Upper lobe of right lung (tissue), 1 donor: ENCODE data around the gene TUBG2. TPM values are rescaled to one million over a fixed set of nuclear protein-coding genes. Genes with fewer than 3 reads are reported as not detected.
"Not testable (repeated sequence)": the region's sequence is repeated elsewhere in the genome, so short reads cannot be mapped to it uniquely, and the experiment has no call there.

Experiments used
- ATAC-seq: fragments of 200-7000 bp; cut with Tn5 transposase; one replicate; pipeline ENCODE4 v1.9.1; 2020; ENCODE audit warnings: mild to moderate bottlenecking, moderate library complexity
- DNase-seq: peaks from one replicate; pipeline ENCODE4 v3.0.0-alpha.2; 2020
- H3K27ac ChIP-seq: fragments of 200-600 bp; one replicate; pipeline ENCODE4 v1.8.0; 2022
- H3K27me3 ChIP-seq: fragments of 200-600 bp; one replicate; pipeline ENCODE4 v1.8.0; 2022; ENCODE audit warnings: mild to moderate bottlenecking
- H3K36me3 ChIP-seq: fragments of 200-600 bp; one replicate; pipeline ENCODE4 v1.8.0; 2022
- H3K4me1 ChIP-seq: fragments of 200-600 bp; one replicate; pipeline ENCODE4 v1.8.0; 2022
- H3K4me3 ChIP-seq: fragments of 200-600 bp; one replicate; pipeline ENCODE4 v1.8.0; 2022; ENCODE audit warnings: mild to moderate bottlenecking
- H3K9me3 ChIP-seq: fragments of 200-600 bp; one replicate; pipeline ENCODE4 v1.8.0; 2022
- intact Hi-C: fragments of 100-400 bp; cut with DNase I; formaldehyde crosslinking; loops from one replicate; pipeline ENCODE4 v1.11.0; 2022
- long read RNA-seq: library from polyadenylated mRNA; unstranded; transcript quantifications from one replicate; pipeline ENCODE4 v2.0.0, GENCODE V29; 2021
- total RNA-seq: library from RNA; stranded (reverse); fragmentation: NEBNext Ultra II Directional; extraction: Animal tissue kit (Norgen Biotek cat#: 25700); gene quantifications from one replicate; pipeline ENCODE4 v1.2.1, GENCODE V29; 2021
- TF ChIP-seq, protein P1 (sequence below): fragments of 200-600 bp; IDR thresholded peaks from one replicate; pipeline ENCODE4 v1.8.0; 2022; ENCODE audit warnings: antibody characterized with exemption
- donor health status: DM: no; HTN: yes; CAD: no; lungs with severe emphysema.

TUBG2 gene
- total RNA-seq: 19.8 TPM
- long read RNA-seq, transcript TUBG2-201 (11 exons, 1,761 nt): major isoform, 17 of 30 reads
- long read RNA-seq, partial matches to known transcripts: 8 of 30 reads
- long read RNA-seq, other reads (novel, unspliced or antisense): 5 of 30 reads

DNA sequence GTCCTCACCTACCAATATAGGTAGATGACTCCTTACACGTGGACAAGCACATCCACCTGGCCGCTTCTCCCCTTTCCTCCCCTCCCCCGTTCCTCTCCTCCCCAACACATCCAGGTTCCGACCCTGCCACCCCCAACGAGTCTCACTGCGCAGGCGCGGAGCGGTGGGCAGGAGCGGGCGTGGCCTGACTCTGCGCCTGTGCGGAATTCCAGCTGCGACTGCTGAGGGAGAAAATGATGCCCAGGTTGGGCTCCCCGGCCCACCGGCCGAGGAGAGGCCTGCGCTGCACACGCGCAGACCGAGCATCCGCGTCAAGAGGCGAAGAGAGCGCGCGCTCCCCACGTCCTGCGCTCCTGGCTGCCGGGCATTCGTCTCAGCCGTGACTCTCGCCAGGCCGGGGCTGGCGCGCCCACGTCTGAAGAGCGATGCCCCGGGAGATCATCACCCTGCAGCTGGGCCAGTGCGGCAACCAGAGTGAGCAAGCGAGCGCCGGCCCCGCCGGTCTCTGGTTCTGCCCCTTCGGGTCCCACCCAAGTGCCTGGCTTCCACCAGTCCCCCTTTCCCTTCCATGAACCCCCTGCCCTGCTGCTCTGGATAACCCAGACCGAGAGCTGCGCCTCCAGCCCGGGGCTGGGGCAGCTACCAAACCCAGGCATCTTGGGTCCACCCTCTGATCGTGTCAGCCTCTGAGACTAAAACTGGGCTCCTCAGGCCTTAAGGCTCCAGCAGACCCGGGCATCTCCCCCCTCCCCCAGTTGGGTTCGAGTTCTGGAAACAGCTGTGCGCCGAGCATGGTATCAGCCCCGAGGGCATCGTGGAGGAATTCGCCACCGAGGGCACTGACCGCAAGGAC lies at the start of gene TUBG2:
TUBG2 (plus strand) TSS at position 206 of the 853 bp plus-strand sequence; CDS start at position 426, 220 bp downstream.
- intact Hi-C loops: no loop called here
- no peaks in the 10 kb centered on the region for H3K9me3 ChIP-seq
- ATAC-seq (peak; percentile 96), DNase-seq (peak; percentile 94)
- H3K27me3 ChIP-seq: no peaks in the 10 kb centered on the region
- H3K27ac ChIP-seq: peak within 1 kb of the TSS; percentile 79
- peaks cover 13% of the 10 kb centered on the region for H3K36me3 ChIP-seq
- peaks cover 10% of the 10 kb centered on the region for H3K4me1 ChIP-seq
- TF ChIP-seq, protein P1, sequence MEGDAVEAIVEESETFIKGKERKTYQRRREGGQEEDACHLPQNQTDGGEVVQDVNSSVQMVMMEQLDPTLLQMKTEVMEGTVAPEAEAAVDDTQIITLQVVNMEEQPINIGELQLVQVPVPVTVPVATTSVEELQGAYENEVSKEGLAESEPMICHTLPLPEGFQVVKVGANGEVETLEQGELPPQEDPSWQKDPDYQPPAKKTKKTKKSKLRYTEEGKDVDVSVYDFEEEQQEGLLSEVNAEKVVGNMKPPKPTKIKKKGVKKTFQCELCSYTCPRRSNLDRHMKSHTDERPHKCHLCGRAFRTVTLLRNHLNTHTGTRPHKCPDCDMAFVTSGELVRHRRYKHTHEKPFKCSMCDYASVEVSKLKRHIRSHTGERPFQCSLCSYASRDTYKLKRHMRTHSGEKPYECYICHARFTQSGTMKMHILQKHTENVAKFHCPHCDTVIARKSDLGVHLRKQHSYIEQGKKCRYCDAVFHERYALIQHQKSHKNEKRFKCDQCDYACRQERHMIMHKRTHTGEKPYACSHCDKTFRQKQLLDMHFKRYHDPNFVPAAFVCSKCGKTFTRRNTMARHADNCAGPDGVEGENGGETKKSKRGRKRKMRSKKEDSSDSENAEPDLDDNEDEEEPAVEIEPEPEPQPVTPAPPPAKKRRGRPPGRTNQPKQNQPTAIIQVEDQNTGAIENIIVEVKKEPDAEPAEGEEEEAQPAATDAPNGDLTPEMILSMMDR: no peak
- peak within 1 kb of the TSS; percentile 90 for H3K4me3 ChIP-seq

DNA sequence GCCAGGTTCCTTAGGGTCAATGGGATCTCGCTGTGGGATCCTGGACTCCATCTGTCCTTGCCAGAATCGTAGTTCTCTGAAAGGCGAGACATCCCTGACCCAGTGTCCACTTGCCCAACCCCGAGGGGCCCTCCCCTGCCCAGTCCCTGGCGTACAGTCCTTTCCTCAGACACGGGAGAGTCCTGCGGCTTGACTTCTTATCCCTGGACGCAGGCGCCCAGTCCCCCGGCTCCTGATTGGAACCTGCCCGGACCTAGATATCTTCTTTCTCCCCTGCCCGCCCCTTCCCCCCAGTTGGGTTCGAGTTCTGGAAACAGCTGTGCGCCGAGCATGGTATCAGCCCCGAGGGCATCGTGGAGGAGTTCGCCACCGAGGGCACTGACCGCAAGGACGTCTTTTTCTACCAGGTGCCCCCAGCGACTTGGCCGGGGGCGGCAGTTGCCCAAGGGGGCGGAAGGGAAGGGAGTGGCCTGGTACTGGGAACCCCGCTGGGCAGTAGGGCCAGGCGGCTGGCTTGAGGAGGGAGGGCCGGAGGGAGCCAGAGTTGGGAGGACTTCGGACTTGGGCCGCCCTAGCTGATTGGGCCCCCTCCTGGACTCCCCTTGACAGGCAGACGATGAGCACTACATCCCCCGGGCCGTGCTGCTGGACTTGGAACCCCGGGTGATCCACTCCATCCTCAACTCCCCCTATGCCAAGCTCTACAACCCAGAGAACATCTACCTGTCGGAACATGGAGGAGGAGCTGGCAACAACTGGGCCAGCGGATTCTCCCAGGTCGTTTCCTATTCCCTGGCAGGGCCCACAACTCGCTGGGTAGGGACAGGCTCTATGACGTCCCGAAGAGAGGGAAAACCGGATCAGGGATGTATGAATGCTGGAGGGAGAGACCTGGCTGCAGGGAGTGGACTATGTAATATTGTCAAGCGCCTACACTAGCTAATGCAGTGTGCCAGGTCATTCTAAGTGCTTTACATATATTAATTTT lies 49.0 kb upstream of the TUBG2 start:
- peaks cover 32% of the 10 kb centered on the region for H3K36me3 ChIP-seq
- ATAC-seq (peak; percentile 36), DNase-seq (peak; percentile 35)
- H3K27ac ChIP-seq: peak overlapping the region; percentile 82
- H3K9me3 ChIP-seq, intact Hi-C loops, H3K27me3 ChIP-seq: not testable (repeated sequence)
- peaks cover 33% of the 10 kb centered on the region for H3K4me1 ChIP-seq
- peak overlapping the region; percentile 94 for H3K4me3 ChIP-seq

DNA sequence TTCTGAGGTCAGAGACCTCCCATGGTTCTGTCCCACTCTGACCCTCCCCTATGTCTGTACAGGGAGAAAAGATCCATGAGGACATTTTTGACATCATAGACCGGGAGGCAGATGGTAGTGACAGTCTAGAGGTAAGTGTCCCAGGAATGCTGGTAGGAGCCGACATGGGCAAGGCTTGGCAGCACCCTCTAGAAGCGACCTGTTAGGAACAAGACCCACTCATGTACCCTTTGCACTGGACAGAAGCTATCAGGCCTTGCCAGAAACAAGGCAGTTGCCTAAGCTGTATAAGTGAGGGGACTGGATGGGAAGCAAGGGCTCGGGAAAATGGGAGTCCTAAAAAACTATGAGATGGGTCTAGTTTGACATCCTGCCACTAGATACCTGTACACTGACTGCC lies 47.1 kb upstream of the TUBG2 start:
- Histone ChIP-seq H3K9me3 (no peaks in the 10 kb centered on the region), H3K36me3 (peaks cover 38% of the 10 kb centered on the region), H3K4me1 (peaks cover 17% of the 10 kb centered on the region), H3K27me3 (no peaks in the 10 kb centered on the region), H3K4me3 (no peak overlapping the region), H3K27ac (no peak overlapping the region)
- ATAC-seq (no peak), DNase-seq (peak; percentile 11)
- TF ChIP-seq, protein P1: no peak
- intact Hi-C loops: no loop called here

DNA sequence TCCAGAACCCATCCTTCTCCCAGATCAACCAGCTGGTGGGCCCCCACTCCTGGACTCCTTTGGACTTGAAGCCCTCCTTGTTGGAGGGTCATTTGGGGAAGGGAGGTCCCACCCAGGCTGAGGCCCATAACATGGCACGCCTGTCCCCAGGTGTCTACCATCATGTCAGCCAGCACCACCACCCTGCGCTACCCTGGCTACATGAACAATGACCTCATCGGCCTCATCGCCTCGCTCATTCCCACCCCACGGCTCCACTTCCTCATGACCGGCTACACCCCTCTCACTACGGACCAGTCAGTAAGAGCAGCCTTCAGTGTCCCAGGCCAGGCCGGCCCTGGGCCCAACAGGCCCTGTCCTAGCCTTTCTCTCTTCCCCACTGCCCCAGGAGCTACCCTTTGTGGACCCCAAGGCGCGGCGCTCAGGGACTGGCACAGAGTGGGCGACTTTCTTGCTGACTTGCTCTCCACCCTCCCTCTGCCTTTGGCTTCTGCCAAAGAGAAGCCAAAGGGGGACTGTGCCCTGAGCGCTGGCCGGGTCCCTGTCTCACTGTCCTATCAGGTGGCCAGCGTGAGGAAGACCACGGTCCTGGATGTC lies 45.3 kb upstream of the TUBG2 start:
- Histone ChIP-seq H3K4me1 (peaks cover 13% of the 10 kb centered on the region), H3K36me3 (peaks cover 38% of the 10 kb centered on the region), H3K4me3 (no peak overlapping the region), H3K27ac (no peak overlapping the region), H3K9me3 (no peaks in the 10 kb centered on the region), H3K27me3 (no peaks in the 10 kb centered on the region)
- TF ChIP-seq, protein P1: no peak
- intact Hi-C loops: no loop called here
- peak; percentile 57 for DNase-seq
- ATAC-seq: no peak

DNA sequence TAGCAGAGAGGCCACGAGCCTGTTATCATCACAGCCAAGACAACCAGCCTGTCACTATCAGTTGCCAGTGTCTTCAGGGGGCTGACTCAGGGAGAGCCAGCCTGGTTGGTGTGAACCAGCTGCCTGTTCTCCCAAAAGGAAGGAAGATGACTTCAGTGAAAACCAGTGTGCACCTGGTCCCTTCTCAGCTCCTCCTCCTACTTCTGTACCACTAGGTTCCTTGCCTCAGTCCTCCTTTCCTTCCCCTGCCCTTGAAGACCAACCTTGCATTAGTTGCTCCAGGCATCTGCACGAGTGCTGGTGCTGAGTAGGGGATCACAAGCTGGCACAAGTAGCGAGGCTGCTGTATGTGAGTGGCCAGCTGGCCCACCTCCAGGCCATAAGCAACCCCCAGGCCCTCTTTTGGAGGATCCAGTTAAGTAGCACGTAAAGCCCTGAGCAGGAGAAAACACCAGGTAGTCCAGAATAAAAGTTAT lies 41.1 kb upstream of the TUBG2 start:
- Histone ChIP-seq H3K27ac (no peak overlapping the region), H3K36me3 (peaks cover 23% of the 10 kb centered on the region), H3K9me3 (no peaks in the 10 kb centered on the region), H3K27me3 (no peaks in the 10 kb centered on the region), H3K4me3 (no peak overlapping the region), H3K4me1 (peaks cover 11% of the 10 kb centered on the region)
- intact Hi-C loops: no loop called here
- no peak for DNase-seq
- ATAC-seq: no peak
- TF ChIP-seq, protein P1: no peak
